AG10803 (cell line): Measurements from ENCODE around the gene PPARA.

Experiments used
- DNase-seq: peaks from one replicate; pipeline ENCODE4 v3.0.0; 2010; ENCODE audit warnings: low read depth
- H3K4me3 ChIP-seq: 2 replicates; pipeline ENCODE4 v1.5.1; 2011; ENCODE audit warnings: mild to moderate bottlenecking, low read length, control low read depth
- TF ChIP-seq, protein P1 (sequence below): conservative IDR thresholded peaks from 2 replicates; pipeline ENCODE4 v1.5.1; 2011; ENCODE audit warnings: mild to moderate bottlenecking, low read length, control low read depth, inconsistent platforms

PPARA gene

DNA sequence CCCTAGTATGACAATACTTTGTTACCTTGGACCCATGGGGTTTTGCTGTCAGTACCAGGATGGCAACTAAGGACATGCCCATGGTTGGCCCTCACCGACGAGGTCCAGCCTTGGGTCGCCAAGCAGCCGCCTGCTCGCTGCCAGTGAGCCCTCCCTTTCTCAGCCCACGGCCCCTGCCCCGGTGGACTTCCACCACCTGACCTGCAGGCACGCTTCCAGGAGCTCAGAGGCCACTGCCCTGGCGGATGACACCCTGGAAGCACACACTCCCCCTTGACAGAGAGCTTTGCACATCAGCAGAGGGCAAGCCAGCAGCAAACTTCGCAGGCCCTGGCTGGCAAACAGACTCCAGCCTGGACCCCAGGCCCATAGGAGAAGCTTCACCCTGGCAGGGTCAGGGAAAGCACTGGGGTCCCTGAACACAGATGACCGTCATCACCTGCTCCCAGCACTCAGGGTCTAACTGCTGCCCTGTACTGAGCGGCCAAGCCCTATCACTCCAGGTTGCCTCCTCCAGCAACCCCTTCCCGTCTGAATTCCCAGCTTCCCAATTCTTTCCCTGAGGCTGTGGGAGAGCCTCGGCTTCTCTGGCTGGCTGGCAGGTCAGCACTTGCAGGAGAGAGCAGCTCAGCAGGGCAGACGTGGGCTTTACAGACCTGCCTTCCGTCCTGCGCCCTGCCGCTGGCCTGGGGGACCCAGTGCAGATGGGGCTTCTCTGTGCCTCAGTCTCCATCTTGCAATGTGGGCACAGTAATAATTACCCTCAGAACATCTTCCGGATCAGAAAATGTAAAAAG lies 2.7 kb upstream of the PPARA start:
- TF ChIP-seq, protein P1, sequence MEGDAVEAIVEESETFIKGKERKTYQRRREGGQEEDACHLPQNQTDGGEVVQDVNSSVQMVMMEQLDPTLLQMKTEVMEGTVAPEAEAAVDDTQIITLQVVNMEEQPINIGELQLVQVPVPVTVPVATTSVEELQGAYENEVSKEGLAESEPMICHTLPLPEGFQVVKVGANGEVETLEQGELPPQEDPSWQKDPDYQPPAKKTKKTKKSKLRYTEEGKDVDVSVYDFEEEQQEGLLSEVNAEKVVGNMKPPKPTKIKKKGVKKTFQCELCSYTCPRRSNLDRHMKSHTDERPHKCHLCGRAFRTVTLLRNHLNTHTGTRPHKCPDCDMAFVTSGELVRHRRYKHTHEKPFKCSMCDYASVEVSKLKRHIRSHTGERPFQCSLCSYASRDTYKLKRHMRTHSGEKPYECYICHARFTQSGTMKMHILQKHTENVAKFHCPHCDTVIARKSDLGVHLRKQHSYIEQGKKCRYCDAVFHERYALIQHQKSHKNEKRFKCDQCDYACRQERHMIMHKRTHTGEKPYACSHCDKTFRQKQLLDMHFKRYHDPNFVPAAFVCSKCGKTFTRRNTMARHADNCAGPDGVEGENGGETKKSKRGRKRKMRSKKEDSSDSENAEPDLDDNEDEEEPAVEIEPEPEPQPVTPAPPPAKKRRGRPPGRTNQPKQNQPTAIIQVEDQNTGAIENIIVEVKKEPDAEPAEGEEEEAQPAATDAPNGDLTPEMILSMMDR: no peak
- H3K4me3 ChIP-seq: no peak overlapping the region
- no peak for DNase-seq

DNA sequence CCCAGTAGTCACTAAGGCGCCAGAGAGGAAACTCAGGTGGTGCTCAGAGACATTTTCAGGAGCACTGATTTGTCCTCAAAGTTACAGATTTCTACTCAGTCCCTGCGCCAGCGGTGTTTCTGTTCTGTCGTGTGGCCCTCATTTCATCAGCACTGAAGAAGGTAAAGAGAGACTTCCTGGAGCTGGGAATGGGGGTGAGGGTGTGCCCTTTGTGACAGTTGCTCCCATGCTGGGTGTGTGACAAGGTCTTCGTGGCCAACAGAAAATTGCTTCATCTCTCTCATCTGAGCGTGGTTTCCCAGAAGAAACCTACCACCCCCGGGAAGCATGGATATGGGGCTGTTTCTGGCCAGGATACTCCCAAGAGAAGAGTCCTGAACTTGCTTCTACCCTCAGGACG lies 2.0 kb upstream of the PPARA start:
- TF ChIP-seq, protein P1: no peak
- no peak for DNase-seq

DNA sequence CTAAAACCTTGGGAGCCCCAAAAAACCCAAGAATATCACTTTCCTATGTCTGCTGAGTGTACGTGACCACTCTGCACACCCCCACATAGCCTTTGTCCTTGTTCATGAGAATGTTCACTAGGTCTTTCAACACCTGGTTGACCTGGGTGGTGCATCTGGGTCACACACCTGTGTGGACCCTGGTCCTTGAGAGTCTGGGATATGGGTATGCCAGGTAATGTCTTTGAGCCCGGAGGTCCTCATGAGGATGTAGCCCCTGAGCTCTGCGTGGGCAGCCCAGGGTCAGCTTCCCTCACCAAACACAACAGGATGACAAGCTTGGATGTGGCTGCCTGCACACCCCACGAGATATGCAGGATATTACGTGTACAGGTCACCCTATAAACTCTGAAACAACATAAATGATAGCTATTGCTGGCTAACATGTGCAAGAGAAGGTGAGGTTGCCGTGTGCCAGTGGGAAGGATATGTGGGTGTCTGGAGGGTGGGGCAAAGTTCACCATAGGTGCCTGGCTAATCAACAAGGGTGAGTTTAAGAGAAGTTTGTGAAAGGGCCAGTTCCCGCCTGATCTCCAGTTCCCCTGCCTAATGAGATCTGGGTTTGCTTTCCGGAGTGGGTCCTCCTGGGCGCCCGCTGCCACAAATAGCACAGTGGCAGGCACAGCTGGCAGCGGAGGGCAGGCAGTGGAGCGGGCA lies 1.4 kb upstream of the PPARA start:
- peak overlapping the region; percentile 73 for H3K4me3 ChIP-seq

More for the DNA sequence above, 2.0 kb upstream of the PPARA start:
- no peak overlapping the region for H3K4me3 ChIP-seq

DNA sequence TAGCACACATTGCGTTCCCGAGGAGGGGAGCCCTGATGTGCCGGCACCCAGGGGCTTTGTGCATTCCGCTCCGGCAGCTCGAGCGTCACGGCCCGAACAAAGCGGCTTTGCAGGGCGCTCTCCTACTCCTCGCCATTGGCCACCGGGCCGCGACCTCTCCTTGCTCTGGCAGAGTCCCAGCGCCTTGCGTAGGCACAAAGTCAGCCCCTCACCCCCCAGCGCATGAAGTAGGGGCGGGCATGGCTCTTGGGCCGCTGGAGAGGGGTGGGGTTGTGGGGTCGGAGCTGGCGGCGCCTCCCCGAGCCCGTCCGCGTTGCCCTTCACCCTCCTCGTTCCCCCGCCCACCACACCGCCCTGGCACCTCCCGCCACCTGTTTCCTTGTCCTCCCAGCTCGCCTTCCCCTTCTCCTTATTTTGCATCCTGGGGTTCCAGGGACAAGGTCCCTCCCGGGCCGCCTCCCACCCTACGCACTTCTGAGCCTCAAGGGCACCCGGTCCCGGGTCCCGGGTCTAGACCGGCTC lies 753 bp upstream of the PPARA start:
- TF ChIP-seq, protein P1: no peak
- H3K4me3 ChIP-seq: peak overlapping the region; percentile 73
- no peak for DNase-seq

More for the DNA sequence above, 1.4 kb upstream of the PPARA start:
- TF ChIP-seq, protein P1: no peak
- no peak for DNase-seq

DNA sequence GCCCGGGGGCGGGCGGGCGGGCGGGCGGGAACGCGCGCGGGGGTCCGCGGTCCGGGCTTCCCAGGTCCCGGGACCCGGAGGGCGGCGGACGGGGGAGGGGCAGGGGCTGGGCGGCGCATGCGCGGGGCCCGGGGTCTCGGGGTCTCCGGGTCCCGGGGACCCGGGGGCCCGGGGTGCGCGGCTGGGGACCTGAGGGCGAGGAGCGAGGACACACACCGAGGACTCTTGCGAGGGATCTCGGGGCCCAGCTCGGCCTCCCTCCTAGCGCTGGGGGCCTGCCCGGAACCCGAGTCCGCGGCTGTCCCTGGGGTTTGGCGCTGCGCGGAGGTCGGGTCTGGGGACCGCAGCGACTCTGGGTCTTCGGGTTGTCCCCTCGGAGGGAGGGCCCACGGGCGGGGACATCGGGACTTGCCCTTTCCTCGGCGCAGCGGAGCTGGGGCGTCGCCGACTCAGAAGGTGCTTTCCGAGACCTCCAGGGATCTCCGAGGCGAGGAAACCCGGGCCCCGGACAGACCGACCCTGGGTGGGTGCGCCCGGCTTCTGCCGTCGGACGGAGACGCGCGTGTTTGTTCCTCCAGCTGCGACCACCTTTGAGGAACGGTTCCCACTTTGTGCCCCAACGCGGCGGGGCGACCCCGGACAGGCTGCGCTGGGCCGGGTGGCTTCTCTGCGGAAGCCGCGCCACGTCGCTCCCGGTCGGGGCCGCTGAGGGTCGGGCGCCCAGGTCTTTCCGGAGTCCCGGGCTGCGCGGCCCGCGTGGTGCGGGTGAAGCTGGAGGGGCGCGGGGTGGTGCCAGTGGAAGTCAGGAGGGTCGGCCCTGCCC lies 540 bp downstream of the PPARA start:
- peak overlapping the region; percentile 85 for H3K4me3 ChIP-seq
- no peak for DNase-seq
- TF ChIP-seq, protein P1: no peak

DNA sequence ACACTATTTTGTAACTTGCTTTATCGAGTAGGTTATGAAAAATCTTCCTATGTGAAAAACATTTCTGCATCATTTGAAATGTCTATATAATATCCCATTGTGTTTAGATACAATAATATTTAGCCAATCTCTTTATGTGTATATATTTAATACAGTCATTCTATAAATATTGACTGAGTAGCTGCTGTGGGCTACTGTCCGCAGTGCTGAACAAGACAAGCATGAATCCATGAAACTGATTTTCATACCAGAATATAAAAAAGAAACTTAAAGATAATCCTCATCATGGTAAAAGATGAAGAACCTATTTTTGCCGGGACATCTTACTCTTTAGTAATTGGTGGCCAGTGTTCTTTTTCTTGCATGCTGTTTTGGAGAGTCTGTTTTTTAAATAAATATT lies 3.6 kb downstream of the PPARA start:
- H3K4me3 ChIP-seq: no peak overlapping the region
- TF ChIP-seq, protein P1: no peak
- DNase-seq: no peak
